GM12865 (cell line): ENCODE measurements around the gene PRR23B.
A peak's percentile ranks its signal among the peaks of the same experiment; 100 is the strongest.

ENCODE experiments used
- DNase-seq: peaks from one replicate; pipeline ENCODE4 v3.0.0; 2010; ENCODE audit warnings: low read depth
- H3K4me3 ChIP-seq: 2 replicates; pipeline ENCODE4 v1.5.1; 2011; ENCODE audit warnings: mild to moderate bottlenecking, low read depth, low read length, control low read depth
- TF ChIP-seq, protein P1 (sequence below): IDR thresholded peaks from 2 replicates; pipeline ENCODE4 v1.5.1; 2011; ENCODE audit warnings: low read length, control low read depth, low read depth, inconsistent platforms; ENCODE audit not compliant: insufficient read depth; ENCODE audit errors: missing control alignments

PRR23B gene

DNA sequence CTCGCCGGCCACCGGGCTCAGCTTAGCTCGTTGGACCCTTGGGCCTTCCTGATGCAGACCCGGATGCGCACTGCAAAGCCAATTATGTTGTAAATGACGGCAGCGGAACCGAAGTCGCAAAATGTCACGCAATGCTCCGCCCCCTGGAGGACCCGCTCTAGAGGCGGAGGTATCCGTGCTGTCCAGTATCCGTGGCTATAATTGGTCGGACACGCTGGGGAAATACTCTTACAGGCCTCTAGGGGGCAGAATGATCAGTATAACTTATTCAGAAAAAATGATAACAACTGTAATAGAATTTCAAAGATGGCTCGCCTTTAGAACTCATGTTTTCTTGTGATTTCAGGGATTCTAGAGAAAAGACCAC lies at the start of gene PRR23B:
Gene PRR23B (minus strand): TSS at position 59 of the 367 bp plus-strand sequence. CDS start 265 bp downstream, outside the sequence.
- no peak for DNase-seq
- TF ChIP-seq, protein P1, sequence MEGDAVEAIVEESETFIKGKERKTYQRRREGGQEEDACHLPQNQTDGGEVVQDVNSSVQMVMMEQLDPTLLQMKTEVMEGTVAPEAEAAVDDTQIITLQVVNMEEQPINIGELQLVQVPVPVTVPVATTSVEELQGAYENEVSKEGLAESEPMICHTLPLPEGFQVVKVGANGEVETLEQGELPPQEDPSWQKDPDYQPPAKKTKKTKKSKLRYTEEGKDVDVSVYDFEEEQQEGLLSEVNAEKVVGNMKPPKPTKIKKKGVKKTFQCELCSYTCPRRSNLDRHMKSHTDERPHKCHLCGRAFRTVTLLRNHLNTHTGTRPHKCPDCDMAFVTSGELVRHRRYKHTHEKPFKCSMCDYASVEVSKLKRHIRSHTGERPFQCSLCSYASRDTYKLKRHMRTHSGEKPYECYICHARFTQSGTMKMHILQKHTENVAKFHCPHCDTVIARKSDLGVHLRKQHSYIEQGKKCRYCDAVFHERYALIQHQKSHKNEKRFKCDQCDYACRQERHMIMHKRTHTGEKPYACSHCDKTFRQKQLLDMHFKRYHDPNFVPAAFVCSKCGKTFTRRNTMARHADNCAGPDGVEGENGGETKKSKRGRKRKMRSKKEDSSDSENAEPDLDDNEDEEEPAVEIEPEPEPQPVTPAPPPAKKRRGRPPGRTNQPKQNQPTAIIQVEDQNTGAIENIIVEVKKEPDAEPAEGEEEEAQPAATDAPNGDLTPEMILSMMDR, result peak; percentile 1

DNA sequence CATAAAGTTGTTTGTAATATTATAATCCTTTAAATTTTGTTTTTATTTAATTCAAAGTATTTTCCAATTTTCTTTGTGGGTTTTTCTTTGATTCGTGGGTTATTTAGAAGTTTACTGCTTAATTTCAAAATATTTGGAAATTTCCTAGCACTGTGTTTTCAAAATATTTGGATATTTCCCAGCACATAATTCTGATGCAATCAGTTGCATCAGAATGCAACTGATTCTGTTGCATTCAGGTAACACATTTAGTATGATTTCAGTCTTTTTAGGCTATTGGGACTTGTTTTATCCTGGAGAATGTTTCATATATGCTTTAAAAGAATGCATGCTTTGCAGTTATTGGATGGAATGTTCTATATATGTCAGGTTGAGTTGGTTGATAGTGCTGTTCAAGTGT lies 42.2 kb upstream of the PRR23B start:
- no peak overlapping the region for H3K4me3 ChIP-seq
- DNase-seq, result no peak
- TF ChIP-seq, protein P1, result no peak

More for the DNA sequence above, at the start of gene PRR23B:
- H3K4me3 ChIP-seq, result no peak within 1 kb of the TSS

DNA sequence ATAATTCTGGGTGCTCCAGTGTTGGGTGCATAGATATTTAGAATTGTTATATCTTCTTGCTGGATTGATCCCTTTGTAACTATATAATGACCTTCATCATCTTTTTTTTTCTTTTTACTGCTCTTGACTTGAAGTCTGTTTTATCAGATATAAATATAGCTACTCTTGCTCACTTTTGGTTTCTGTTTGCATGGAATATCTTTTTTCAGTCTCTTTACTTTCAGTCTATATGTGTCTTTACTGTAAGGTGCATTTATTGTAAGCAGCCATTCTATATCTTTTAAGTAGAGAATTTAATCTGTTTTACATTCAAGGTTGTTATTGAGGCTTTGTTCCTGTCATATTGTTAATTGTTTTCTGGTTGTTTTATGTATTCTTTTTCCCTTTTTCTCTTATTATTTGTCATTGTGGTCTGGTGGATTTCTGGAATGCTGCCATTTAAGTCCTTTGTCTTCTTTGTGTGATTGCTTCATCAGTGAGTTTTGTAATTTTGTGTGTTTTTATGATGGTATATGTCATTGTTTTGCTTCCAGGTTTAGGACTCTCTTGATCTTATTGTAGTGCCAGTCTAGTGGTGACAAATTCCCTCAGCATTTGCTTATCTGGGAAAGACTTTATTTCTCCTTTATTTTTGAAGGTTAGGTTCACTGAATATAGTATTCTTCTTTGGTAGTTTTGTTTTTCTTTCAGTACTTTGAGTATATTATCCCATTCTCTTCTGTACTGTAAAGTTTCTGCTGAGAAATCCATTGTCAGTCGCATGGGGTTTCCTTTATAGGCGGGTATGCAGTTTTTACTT lies 32.3 kb upstream of the PRR23B start:
- TF ChIP-seq, protein P1, result no peak
- DNase-seq, result no peak
- no peak overlapping the region for H3K4me3 ChIP-seq

DNA sequence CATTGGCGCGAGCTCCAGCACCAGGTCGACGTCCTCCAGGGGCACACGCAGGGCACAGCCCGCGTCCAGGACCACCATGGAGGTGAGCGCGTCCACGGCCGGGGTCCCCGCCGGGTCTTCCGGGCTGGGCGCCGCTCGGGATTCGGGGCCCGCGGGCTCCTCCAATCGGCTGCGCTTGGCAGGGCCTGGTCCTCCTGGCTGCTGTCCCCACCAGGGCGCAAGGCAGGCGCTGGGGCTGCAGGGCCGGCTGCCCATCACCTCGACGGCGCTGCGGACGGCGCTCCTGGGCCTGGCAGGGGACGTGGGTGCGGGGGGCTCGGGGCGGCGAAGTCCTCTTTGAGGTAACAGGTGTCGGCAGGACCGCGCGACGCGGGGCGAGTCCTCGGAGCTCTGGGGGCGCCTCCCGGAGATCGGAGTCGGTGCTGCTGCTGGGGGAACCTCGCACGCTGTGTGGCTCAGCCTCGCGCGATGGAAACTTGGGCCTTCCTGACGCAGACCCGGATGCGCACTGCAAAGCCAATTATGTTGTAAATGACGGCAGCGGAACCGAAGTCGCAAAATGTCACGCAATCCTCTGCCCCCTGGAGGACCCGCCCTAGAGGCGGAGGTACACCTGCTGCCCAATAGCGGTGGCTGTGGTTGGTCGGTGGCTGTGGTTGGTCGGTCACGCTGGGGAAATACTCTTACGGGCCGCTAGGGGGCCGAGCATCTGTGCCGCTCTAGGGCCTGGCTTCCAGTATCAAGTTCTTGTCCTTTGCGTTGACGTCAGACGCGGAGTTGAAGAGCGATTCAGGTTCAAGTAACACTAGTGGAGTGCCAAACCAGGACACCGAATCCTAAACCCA lies 23.9 kb upstream of the PRR23B start, which contains the start of gene PRR23C:
Gene PRR23C (minus strand): TSS at position 527 of the 845 bp plus-strand sequence. CDS start 272 bp downstream, at position 255.
- no peak for DNase-seq
- TF ChIP-seq, protein P1, result no peak
- H3K4me3 ChIP-seq, result no peak within 1 kb of the TSS

DNA sequence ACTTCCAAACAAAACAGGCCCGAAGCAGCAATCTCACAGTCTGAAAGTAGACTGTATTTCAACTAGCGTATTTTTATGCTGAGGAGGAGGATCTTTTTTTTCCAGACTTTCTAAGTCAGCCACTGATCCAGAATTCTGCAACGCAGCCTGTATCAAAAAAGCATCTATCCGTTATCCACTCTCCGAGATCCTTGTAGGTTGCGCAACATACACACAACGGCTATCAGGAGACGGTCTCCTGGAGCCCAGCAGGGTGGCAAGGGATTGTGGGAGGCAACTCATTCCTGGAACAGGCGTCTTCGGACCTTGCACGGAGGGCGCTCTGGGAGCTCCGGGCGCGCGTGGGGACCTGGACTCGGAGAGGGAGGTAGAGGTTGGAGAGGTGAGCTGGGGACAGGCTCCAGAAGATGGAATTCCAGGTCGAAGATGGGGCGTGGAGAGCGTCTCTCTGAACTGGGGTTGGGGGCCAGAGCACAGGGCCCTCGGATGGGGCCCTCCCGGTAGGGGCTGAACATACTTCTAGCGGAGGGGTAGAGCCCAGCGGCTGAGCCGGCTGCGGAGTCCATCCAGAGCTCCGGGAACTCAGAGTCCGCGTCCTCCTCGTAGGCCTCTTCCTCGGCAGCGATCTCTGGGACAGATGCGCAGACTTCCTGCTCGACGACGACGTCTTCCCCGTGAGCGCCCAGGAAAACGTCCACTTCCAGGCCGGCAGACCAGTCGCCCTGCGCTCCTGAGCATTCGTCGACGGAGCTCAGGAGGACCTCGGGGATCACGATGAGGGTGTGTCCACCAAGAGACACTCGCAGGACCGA lies 23.0 kb upstream of the PRR23B start:
- TF ChIP-seq, protein P1, result no peak
- H3K4me3 ChIP-seq, result no peak overlapping the region
- DNase-seq, result no peak

DNA sequence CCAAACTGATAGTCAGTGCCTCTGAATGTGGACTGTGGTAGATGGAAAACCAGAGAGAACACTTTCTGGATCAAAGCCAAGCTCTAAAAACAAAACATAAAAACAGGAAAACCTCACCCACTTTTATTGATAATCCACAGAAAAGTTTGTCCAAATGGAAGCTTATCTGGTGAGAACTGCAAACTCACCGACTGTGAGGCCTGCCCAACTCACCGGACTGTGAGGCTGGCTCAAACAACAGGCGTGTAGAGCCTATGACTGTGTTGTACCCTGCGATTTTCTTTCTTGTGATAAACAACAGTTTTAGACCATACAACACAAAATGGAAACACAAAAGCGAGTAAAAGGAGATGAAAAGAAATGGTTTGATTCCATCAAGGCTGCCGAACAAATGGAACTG lies 16.8 kb upstream of the PRR23B start:
- TF ChIP-seq, protein P1, result no peak
- no peak for DNase-seq
- no peak overlapping the region for H3K4me3 ChIP-seq
